ENCODE results near the gene MIP. TPM values are rescaled to one million over a fixed set of nuclear protein-coding genes. Genes with fewer than 3 reads are reported as not detected.

MIP gene
- total RNA-seq, 1 experiment from 2014 or later: not detected

GRCh38 chr12:56414401-56414800 is 40.1 kb downstream of the MIP start:
- peaks cover 27% of the 10 kb centered on the region for H3K36me3 Mint-ChIP-seq (ENCODE audit: insufficient read depth, unreplicated experiment)
- intact Hi-C loops (cut with micrococcal nuclease; ENCODE audit: unreplicated experiment): no loop called here
- no peaks in the 10 kb centered on the region for H3K27me3 Mint-ChIP-seq (ENCODE audit: unreplicated experiment)
- BruUV-seq (replicated peaks): no TSS peak
- DNase-seq: no peak
- no peaks in the 10 kb centered on the region for H3K4me1 Mint-ChIP-seq (ENCODE audit: low read depth, unreplicated experiment)
- no peak overlapping the region for H3K27ac Mint-ChIP-seq (ENCODE audit: unreplicated experiment)
- CTCF ChIA-PET: no interaction called here
- H3K9me3 Mint-ChIP-seq (ENCODE audit: low read depth, unreplicated experiment): no peaks in the 10 kb centered on the region
- H3K4me3 Mint-ChIP-seq (ENCODE audit: low read depth, unreplicated experiment): no peak overlapping the region
- TF ChIP-seq, protein P1, sequence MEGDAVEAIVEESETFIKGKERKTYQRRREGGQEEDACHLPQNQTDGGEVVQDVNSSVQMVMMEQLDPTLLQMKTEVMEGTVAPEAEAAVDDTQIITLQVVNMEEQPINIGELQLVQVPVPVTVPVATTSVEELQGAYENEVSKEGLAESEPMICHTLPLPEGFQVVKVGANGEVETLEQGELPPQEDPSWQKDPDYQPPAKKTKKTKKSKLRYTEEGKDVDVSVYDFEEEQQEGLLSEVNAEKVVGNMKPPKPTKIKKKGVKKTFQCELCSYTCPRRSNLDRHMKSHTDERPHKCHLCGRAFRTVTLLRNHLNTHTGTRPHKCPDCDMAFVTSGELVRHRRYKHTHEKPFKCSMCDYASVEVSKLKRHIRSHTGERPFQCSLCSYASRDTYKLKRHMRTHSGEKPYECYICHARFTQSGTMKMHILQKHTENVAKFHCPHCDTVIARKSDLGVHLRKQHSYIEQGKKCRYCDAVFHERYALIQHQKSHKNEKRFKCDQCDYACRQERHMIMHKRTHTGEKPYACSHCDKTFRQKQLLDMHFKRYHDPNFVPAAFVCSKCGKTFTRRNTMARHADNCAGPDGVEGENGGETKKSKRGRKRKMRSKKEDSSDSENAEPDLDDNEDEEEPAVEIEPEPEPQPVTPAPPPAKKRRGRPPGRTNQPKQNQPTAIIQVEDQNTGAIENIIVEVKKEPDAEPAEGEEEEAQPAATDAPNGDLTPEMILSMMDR (IDR thresholded peaks at IDR 0.05; ENCODE audit: unreplicated experiment): no peak

- CTCF ChIA-PET: no interaction called here
- no TSS peak for BruUV-seq (replicated peaks)
- no peaks in the 10 kb centered on the region for H3K4me1 Mint-ChIP-seq (ENCODE audit: low read depth, unreplicated experiment)
Measured at GRCh38 chr12:56413392-56413791, 41.1 kb downstream of the MIP start.

DNA sequence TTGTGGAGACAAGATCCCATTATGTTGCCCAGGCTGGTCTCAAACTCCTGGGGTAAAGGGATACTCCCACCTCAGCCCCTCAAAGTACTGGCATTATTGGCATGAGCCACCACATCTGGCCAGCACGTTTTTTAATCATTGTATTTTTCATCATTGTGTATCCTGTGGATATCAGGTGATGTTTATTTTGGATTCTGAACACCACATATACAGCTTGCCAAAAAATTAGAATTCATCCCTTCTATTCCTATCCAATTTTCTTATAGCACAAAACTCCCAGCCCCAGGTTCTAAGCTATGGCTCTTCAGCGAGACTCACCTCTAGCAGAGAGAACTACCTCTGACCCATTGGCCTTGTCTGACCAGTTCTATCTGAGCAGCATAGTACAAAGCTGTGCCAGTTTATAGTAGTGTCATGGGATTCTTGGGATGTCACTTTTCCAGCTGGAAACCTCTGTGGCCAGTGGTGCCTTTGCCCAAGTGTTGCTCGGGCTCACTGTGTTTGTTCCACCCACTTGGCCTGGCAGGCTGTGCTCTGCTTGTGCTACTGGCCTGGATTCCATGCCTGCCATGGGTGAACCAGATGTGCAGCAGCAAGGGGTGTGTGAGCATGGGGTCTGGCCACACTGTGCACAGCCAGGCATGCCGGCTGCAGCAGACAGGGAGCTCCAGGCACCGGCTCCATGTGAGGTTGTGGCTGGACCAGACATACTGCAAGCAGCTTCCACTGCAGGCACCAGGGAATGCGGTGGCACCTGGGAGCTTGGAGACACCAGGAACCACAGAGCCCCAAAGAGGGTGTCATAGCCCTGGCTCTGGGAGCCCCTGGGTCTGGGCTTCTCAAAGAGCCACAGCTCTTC is 42.4 kb downstream of the MIP start:
- CTCF ChIA-PET: interaction anchor here (0.6 to 1.4 kb wide), 2 partner anchors 12 to 40 kb away, joined by 3 to 6 read pairs; no protein-coding TSS in a partner anchor

More at GRCh38 chr12:56413392-56413791, 41.1 kb downstream of the MIP start:
- peaks cover 23% of the 10 kb centered on the region for H3K36me3 Mint-ChIP-seq (ENCODE audit: insufficient read depth, unreplicated experiment)
- intact Hi-C loops (cut with micrococcal nuclease; ENCODE audit: unreplicated experiment): no loop called here
- H3K27ac Mint-ChIP-seq (ENCODE audit: unreplicated experiment): no peak overlapping the region
- H3K4me3 Mint-ChIP-seq (ENCODE audit: low read depth, unreplicated experiment): no peak overlapping the region
- no peaks in the 10 kb centered on the region for H3K9me3 Mint-ChIP-seq (ENCODE audit: low read depth, unreplicated experiment)
- TF ChIP-seq, protein P1 (IDR thresholded peaks at IDR 0.05; ENCODE audit: unreplicated experiment): no peak
- DNase-seq: peak; percentile 8
- H3K27me3 Mint-ChIP-seq (ENCODE audit: unreplicated experiment): no peaks in the 10 kb centered on the region

GRCh38 chr12:56410768-56411167 is 43.7 kb downstream of the MIP start:
- BruUV-seq (replicated peaks): no TSS peak
- no peak overlapping the region for H3K27ac Mint-ChIP-seq (ENCODE audit: unreplicated experiment)
- no peaks in the 10 kb centered on the region for H3K27me3 Mint-ChIP-seq (ENCODE audit: unreplicated experiment)
- DNase-seq: no peak
- CTCF ChIA-PET: interaction anchor here (1.4 kb wide), 1 partner anchor 13 kb away, joined by 3 read pairs; no protein-coding TSS in a partner anchor
- H3K4me1 Mint-ChIP-seq (ENCODE audit: low read depth, unreplicated experiment): no peaks in the 10 kb centered on the region
- no peak overlapping the region for H3K4me3 Mint-ChIP-seq (ENCODE audit: low read depth, unreplicated experiment)
- intact Hi-C loops (cut with micrococcal nuclease; ENCODE audit: unreplicated experiment): no loop called here
- H3K9me3 Mint-ChIP-seq (ENCODE audit: low read depth, unreplicated experiment): no peaks in the 10 kb centered on the region
- TF ChIP-seq, protein P1 (IDR thresholded peaks at IDR 0.05; ENCODE audit: unreplicated experiment): no peak
- H3K36me3 Mint-ChIP-seq (ENCODE audit: insufficient read depth, unreplicated experiment): peaks cover 2% of the 10 kb centered on the region

More for the DNA sequence above, 42.4 kb downstream of the MIP start:
- Mint-ChIP-seq H3K9me3 (ENCODE audit: low read depth, unreplicated experiment) (no peaks in the 10 kb centered on the region), H3K36me3 (ENCODE audit: insufficient read depth, unreplicated experiment) (peaks cover 14% of the 10 kb centered on the region), H3K27me3 (ENCODE audit: unreplicated experiment) (no peaks in the 10 kb centered on the region), H3K27ac (ENCODE audit: unreplicated experiment) (no peak overlapping the region), H3K4me3 (ENCODE audit: low read depth, unreplicated experiment) (no peak overlapping the region), H3K4me1 (ENCODE audit: low read depth, unreplicated experiment) (no peaks in the 10 kb centered on the region)
- DNase-seq: no peak
- TF ChIP-seq, protein P1 (IDR thresholded peaks at IDR 0.05; ENCODE audit: unreplicated experiment): no peak
- intact Hi-C loops (cut with micrococcal nuclease; ENCODE audit: unreplicated experiment): no loop called here
- BruUV-seq (replicated peaks): no TSS peak

Measured in Calu3 (cell line).